Activated naive CD4-positive, alpha-beta T cell treated with anti-CD3 and anti-CD28 coated beads, Interleukin-2, amount 50 U/mL, for 24 hours (primary cell): Measurements from ENCODE around the gene HAUS6.
"Not testable (repeated sequence)": the region's sequence is repeated elsewhere in the genome, so short reads cannot be mapped to it uniquely, and the experiment has no call there.

Experiments used
- H3K27ac Mint-ChIP-seq: one replicate; pipeline ENCODE4 v1.8.0; 2021; ENCODE audit warnings: mild to moderate bottlenecking, mixed read lengths
- H3K27me3 Mint-ChIP-seq: one replicate; pipeline ENCODE4 v1.8.0; 2021; ENCODE audit warnings: mixed read lengths
- H3K36me3 Mint-ChIP-seq: one replicate; pipeline ENCODE4 v1.8.0; 2021; ENCODE audit warnings: mixed read lengths
- H3K4me1 Mint-ChIP-seq: one replicate; pipeline ENCODE4 v1.8.0; 2021; ENCODE audit warnings: mixed read lengths
- H3K4me3 Mint-ChIP-seq: one replicate; pipeline ENCODE4 v1.8.0; 2021; ENCODE audit warnings: mild to moderate bottlenecking, mixed read lengths
- H3K9me3 Mint-ChIP-seq: one replicate; pipeline ENCODE4 v1.8.0; 2021; ENCODE audit warnings: mixed read lengths

HAUS6 gene

DNA sequence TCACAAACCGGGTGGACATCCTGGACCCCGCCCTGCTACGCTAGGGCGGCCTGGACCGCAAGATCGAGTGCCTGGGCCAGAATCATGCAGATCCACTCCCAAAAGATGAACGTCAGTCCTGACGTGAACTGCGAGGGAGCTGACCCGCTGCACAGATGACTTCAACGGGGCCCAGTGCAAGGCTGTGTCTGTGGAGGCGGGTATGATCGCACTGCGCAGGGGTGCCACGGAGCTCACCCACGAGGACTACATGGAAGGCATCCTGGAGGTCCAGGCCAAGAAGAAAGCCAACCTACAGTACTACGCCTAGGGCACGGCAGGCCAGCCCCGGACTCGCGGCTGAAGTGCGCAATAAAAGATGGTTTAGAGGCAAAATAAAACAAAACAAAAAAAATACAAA, 74.9 kb downstream of the HAUS6 start:
- no peak overlapping the region for H3K4me3 Mint-ChIP-seq
- H3K4me1 Mint-ChIP-seq, result peaks cover 4% of the 10 kb centered on the region
- H3K27me3 Mint-ChIP-seq, result no peaks in the 10 kb centered on the region
- H3K36me3 Mint-ChIP-seq, result no peaks in the 10 kb centered on the region
- no peaks in the 10 kb centered on the region for H3K9me3 Mint-ChIP-seq
- H3K27ac Mint-ChIP-seq, result no peak overlapping the region

DNA sequence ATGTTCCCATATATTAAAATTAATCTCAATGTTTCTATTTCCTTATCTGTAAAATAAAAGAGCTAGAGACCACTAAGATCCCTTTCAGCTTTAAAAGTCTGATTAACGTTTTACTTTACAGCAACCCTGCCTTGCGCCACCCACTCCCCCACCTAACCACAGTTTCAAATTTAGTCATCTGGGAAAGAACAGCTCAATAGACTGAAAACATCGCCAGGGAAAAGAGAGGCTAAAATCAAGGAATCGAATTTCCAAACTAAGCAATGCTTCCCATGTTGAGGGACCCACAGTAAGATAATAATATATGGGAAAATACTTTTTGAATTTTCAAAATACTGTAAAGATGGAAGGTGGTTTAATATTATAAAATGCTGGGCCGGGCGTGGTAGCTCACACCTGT, 76.3 kb downstream of the HAUS6 start:
- no peaks in the 10 kb centered on the region for H3K36me3 Mint-ChIP-seq
- H3K4me1 Mint-ChIP-seq, result peaks cover 4% of the 10 kb centered on the region
- H3K4me3 Mint-ChIP-seq, result no peak overlapping the region
- H3K27ac Mint-ChIP-seq, result no peak overlapping the region
- H3K27me3 Mint-ChIP-seq, result no peaks in the 10 kb centered on the region
- H3K9me3 Mint-ChIP-seq, result no peaks in the 10 kb centered on the region

DNA sequence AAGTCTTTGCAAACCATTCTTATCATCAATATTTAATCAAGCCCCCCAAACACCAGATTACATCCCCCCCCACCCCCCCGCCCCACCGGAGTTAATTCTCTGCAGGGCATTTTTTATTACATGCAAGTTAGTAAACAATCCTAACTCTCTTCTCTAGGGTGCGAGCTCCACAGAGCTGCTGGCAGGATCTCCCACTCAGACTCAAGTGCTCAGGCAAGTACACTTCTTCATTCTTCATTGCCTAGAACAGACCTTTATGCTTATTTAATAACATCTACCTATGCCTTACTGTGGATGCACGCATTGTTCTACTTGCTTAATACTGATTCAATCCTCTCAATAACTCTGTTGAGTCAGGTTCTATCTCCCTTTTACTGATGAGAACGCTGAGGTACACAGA, 79.6 kb downstream of the HAUS6 start:
- Mint-ChIP-seq H3K27me3 (no peaks in the 10 kb centered on the region), H3K27ac (no peak overlapping the region), H3K4me1 (peaks cover 4% of the 10 kb centered on the region), H3K9me3 (no peaks in the 10 kb centered on the region), H3K36me3 (peaks cover 2% of the 10 kb centered on the region), H3K4me3 (no peak overlapping the region)

DNA sequence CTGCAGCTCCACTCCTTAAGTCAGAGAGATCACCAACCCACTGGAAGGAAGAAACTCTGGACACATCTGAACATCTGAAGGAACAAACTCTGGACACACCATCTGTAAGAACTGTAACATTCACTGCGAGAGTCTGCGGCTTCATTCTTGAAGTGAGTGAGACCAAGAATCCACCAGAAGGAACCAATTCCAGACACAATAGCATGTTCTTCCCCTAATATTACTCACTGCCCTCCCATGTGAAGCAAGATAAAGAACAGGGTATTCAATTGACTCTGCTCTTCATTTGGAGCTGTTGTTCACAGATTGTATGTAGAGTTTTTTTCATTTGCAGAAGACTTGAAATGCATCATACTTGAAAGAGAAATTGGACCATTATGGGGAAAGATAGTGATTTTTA, 80.5 kb downstream of the HAUS6 start:
- peaks cover 2% of the 10 kb centered on the region for H3K36me3 Mint-ChIP-seq
- H3K9me3 Mint-ChIP-seq, result no peaks in the 10 kb centered on the region
- H3K4me1 Mint-ChIP-seq, result peaks cover 4% of the 10 kb centered on the region
- H3K27ac Mint-ChIP-seq, result no peak overlapping the region
- no peak overlapping the region for H3K4me3 Mint-ChIP-seq
- no peaks in the 10 kb centered on the region for H3K27me3 Mint-ChIP-seq

DNA sequence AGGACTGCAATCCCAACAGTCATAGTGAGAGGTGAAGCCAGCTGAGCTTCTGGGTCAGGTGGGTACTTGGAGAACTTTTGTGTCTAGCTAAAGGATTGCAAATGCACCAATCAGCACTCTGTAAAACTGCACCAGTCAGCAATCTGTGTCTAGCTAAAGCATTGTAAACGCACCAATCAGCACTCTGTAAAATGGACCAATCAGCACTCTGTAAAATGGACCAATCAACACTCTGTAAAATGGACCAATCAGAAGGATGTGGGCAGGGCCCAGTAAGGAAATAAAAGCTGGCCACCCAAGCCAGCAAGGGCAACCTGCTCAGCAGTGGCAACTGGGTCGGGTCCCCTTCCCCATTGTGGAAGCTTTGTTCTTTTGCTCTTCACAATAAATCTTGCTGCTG, 81.1 kb downstream of the HAUS6 start:
- not testable (repeated sequence) for H3K36me3 Mint-ChIP-seq, H3K27me3 Mint-ChIP-seq, H3K9me3 Mint-ChIP-seq, H3K4me1 Mint-ChIP-seq, H3K27ac Mint-ChIP-seq, H3K4me3 Mint-ChIP-seq

DNA sequence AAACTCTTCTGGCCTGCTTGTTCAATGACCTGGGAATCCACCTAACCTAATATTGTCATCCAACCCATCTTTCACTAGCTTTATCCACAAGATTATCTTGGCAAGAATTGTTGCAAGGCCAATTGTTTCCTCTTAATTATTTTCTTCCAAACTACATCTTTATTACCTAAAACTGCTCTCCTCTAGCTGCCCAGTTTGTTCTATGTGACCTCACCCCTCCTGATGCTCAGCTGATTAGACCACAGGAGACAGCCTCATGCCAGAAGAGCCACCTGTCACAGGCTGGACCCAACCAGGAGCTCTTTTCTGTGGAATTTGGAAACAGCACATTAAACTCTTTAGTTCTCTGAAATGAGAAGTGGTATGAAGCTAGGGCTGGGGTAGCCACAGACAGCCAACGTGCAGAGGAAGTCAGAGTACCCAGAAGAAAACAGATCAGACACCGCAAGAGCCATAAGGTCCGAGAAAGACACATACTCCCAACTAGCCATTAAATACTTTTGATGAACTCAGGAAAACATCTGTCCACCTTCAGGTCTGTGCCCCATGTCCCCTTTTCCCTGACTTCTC, 81.7 kb downstream of the HAUS6 start:
- Mint-ChIP-seq H3K27me3 (no peaks in the 10 kb centered on the region), H3K9me3 (no peaks in the 10 kb centered on the region), H3K4me3 (no peak overlapping the region), H3K4me1 (no peaks in the 10 kb centered on the region), H3K36me3 (peaks cover 2% of the 10 kb centered on the region), H3K27ac (no peak overlapping the region)

DNA sequence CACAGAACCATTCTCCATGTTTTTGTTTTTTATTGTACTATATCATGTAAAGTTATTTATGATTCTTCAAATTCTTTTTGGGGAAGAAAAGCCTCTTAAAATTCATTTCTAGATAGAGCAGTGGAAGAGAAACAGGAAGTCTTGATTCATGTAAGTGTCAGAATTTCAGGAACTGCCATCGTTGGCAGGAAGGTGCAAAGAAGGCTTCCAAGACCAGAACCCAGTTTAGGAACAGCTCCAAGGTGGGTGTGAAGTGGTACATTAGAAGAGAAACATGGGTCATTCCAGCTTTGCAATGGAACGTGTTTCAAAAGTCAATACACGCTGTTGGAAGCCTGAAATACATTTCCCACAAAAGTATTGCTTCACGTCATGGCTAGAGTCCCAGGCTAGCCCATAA, 84.5 kb downstream of the HAUS6 start:
- Mint-ChIP-seq H3K9me3 (no peaks in the 10 kb centered on the region), H3K36me3 (peaks cover 2% of the 10 kb centered on the region), H3K4me1 (no peaks in the 10 kb centered on the region), H3K4me3 (no peak overlapping the region), H3K27me3 (no peaks in the 10 kb centered on the region), H3K27ac (no peak overlapping the region)

DNA sequence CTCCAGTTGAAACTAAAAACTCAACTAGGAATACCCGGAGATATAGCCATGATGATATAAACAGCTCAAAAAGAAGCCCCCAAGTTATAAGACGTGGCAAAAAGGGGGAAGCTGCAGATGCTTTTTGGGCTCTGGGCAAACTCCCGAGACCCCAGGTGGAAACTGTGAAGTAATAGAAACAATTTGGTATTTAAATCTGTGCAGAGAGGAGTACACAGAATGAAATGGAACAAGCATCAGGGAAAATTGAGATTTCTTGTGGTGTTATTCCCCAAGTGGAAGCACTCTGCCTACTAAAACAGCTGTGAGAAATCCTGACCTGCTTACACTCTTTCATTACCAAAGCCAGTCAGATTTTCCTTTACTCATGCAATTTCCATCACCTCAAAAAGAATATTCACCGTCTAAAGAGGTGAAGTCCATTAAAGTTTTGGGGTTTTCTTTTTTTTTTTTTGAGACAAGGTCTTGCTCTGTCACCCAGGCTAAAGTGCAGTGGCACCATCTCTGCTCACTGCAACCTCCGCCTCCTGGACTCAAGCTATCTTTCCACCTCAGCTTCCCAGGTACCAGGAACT, 93.2 kb downstream of the HAUS6 start:
- no peak overlapping the region for H3K27ac Mint-ChIP-seq
- no peaks in the 10 kb centered on the region for H3K36me3 Mint-ChIP-seq
- no peaks in the 10 kb centered on the region for H3K27me3 Mint-ChIP-seq
- no peaks in the 10 kb centered on the region for H3K9me3 Mint-ChIP-seq
- no peaks in the 10 kb centered on the region for H3K4me1 Mint-ChIP-seq
- H3K4me3 Mint-ChIP-seq, result no peak overlapping the region
